Suprapubic skin (tissue), 3 donors: ENCODE results near the gene ZCCHC3.

Experiments
- POLR2AphosphoS5 ChIP-seq, 3 donors: sonication (generic); formaldehyde crosslinking; IDR thresholded peaks; one replicate each; pipeline ENCODE4 v1.6.1; 2017; ENCODE audit warnings: antibody characterized with exemption in 3 of 3
- TF ChIP-seq, protein P1 (sequence below), 2 donors: fragments of 200-600 bp in 1 of 2; fragments of 450-650 bp in 1 of 2; sonication (generic) in 1 of 2; IDR thresholded peaks; one replicate each; pipeline ENCODE4 v1.5.1; 2016 to 2019; ENCODE audit warnings: antibody characterized with exemption in 2 of 2, mild to moderate bottlenecking in 1 of 2, moderate library complexity in 1 of 2

GRCh38 chr20:277496-277781 is 19.9 kb upstream of the ZCCHC3 start:
- TF ChIP-seq POLR2AphosphoS5 (IDR thresholded peaks at IDR 0.05), result no peak
- TF ChIP-seq, protein P1, sequence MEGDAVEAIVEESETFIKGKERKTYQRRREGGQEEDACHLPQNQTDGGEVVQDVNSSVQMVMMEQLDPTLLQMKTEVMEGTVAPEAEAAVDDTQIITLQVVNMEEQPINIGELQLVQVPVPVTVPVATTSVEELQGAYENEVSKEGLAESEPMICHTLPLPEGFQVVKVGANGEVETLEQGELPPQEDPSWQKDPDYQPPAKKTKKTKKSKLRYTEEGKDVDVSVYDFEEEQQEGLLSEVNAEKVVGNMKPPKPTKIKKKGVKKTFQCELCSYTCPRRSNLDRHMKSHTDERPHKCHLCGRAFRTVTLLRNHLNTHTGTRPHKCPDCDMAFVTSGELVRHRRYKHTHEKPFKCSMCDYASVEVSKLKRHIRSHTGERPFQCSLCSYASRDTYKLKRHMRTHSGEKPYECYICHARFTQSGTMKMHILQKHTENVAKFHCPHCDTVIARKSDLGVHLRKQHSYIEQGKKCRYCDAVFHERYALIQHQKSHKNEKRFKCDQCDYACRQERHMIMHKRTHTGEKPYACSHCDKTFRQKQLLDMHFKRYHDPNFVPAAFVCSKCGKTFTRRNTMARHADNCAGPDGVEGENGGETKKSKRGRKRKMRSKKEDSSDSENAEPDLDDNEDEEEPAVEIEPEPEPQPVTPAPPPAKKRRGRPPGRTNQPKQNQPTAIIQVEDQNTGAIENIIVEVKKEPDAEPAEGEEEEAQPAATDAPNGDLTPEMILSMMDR (IDR thresholded peaks at IDR 0.05), result no peak
